GM21717 (cell line): ENCODE data around the gene SNX4.
"Not testable (repeated sequence)": the region's sequence is repeated elsewhere in the genome, so short reads cannot be mapped to it uniquely, and the experiment has no call there.

Experiments
- ATAC-seq: cut with Tn5 transposase; IDR thresholded peaks from one replicate; pipeline ENCODE4 v1.9.1; 2021; ENCODE audit warnings: mild to moderate bottlenecking, moderate library complexity; ENCODE audit not compliant: unreplicated experiment

Gene SNX4

DNA sequence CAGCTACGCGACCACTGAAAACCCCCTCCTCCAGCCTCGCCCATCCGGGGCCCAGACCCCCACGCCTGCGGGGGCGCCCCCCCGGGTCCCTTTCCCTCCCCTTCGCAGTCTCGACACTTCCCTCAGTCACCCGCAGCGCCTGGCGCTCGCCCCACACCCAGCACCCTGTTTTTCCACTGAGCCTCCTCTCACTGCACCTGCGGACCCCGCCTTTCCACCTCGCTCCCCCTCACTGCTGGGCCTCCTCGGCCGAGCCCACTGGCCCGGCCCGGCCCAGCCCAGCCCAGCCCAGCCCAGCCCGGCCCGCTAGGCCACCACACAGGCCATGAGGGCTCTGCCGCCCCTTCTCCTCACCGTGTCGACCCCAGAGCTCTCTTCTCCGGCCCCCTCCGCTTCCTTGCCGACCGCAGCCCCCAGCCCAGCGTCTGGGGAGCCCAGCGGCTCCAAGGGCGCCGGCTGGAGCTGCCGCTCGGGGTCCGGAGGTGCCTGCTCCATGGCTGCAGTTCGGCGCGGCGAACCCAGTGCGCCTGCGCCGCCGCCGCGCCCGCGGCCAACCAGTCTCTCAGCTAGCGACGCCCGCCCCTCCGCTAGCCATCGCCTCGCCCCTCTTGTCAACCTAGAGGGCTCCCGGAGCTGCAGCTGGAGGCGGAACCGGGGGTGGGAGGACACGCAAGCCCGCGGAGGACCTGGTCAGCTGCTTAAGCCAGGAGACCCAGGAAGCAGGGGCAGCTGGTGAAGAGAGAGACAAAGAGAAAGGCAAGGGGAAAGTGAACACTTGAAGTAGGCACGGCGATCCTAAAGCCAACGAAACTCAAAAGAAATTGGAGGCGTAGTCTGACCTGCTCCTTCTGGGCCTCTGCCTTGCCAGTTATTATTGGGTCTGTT lies at the start of gene SNX4:
TSS of gene SNX4 (minus strand) at position 525 of the 885 bp plus-strand sequence. CDS start at position 495, 30 bp downstream.
- ATAC-seq = peak; percentile 74

DNA sequence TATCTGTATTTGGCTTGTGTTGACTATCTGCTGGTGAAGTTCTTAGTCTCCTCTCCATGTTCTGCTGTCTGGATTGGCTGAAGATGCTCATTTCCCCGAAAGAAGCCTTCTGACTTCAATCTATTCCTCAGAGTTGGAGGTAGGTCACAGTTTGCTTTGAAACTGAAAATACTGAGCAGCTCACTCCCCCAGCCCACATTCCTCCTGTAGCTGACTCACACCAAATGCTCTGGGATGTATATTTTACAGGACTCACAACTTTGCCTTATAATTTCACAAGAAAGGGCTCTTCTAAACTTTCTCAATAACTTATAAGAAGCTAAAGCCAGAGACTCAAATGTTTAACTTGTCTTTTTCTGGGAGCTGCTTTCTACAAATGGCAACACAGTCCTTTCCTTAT lies 36.3 kb upstream of the SNX4 start:
- no peak for ATAC-seq

DNA sequence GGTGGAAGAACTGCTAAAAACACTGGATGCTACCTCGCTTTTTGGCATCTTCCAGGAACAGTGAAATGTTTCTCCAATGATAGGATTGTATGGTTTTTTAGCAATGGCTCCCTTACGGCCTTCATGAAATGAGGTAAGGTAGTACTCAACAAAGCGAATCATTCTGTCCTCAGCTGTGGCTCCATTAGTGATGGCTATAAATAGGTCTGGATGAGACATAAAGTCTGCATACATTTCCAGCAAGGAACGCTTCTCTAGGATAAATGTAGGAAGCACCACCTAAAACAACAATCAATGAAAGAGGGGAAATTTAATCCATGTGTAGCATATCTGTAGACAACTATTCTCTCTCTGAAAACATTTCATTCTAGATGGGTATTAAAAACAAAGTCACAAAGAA lies 32.4 kb upstream of the SNX4 start:
- ATAC-seq = no peak

DNA sequence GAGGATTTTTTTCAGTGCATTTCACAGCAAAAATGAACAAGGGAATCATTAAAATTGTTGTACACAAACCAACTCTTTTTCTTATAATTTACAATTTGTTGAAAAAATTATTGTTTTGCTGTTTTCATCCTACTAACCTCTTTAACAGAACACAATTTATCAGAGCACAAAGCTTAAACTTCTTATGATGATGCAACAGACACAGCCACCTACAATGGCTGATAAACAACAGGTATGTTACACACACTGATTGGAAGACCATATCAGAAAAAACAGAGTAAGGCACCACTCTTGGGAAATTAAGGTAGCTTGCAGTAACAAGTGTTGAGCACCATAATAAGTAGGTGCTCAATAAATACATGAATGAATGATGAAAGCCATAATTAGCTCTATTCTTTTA lies 8.9 kb upstream of the SNX4 start:
- ATAC-seq = no peak

DNA sequence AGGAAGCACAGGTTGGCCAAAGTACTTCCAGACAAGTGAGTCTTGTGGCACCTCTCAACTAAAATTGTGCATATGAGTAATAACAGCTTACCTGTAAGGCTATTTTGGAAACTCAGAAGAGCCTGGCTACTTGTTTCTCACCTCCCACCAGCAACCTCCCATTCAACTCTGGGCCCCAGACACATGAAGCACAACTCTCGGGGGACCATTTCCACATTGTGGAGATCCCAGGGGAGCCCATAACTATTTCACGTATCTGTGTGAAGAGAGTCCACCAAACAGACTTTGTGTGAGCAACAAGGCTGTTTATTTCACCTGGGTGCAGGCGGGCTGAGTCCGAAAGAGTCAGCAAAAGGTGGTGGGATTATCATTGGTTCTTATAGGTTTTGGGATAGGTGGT lies 5.2 kb upstream of the SNX4 start:
- no peak for ATAC-seq

DNA sequence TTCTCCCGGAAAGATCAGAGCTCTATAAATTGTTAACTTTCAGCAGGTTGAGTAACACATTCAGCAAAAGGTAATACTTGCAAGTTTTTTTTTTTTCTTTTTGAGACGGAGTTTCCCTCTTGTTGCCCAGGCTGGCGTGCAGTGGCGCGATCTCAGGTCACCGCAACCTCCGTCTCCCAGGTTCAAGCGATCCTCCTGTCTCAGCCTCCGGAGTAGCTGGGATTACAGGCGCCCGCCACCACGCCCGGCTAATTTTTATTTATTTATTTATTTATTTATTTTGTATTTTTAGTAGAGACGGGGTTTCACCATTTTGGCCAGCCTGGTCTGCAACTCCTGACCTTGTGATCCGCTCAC lies 539 bp upstream of the SNX4 start:
- ATAC-seq = not testable (repeated sequence)

DNA sequence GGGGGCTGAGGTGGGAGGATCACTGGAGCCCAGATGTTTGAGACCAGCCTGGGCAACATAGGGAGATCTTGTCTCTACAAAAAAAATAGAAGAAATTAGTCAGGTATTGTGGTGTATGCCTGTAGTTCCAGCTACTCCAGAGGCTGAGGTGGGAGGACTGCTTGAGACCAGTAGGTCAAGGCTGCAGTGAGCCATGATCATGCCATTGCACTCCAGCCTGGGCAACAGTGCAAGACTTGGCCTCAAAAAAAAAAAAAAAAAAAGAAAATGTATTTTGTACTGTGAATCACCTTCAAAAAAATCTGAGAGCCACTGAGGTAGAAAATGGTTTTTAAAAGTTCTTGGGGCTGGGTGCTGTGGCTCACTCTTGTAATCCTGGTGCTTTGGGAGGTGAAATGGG lies 4.6 kb downstream of the SNX4 start:
- no peak for ATAC-seq

DNA sequence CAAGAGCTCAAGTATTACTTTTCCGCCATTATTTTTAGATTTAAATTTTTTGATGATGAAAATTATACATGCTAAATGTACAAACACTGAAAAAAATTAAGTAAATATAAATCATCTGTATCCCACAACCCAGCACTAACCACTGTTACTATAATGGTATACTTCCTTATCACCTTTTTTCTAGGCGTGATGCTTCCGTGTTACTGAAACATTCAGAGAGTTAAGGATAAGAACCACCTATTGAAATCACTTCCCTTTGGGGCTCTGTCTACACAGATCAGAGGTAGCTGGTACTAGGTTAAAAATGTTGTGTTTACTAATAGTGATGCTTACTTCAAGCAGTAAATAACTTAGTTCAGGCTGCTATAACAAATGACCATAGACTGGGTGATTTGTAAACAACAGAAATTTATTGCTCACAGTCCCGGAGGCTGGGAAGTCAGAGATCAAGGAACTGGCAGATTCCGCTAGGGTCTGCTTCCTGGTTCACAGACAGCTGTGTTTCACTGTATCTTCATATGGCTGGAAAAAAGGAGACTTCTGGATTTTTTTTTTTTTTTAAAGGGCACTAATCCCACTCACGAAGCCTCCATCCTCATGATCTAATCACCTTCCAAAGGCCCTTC lies 6.4 kb downstream of the SNX4 start:
- ATAC-seq = no peak

DNA sequence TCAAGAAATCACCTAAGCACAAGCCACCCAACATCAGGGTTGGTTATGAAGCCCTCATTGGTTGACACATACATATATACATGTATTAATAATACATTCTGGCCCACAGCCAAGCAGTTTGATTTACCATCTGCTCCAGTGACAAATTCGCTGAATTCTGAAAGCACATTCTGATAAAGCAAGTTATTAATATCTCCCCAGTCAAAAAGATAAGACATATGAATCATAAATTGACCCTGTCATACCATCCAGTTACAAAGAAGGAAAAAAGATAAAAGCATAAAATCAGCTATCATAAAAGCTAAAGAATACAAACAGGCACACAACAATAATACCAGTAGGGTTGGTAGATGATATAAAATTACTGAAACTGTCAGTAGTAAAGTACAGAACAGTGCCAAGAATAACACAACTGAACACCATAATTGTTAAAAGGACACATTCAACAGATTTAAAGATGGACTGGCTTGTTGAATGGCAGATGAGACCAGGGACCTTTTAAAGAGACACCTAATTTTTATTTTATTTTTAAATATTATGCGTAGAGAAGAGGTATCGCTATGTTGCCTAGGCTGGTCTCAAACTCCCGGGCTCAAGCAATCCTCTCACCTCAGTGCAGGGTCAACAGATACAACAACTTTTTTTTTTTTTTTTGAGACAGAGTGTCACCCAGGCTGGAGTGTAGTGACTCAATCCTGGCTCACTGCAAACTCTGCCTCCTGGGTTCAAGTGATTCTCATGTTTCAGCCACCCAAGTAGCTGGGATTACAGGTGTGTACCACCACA lies 7.7 kb downstream of the SNX4 start:
- no peak for ATAC-seq

DNA sequence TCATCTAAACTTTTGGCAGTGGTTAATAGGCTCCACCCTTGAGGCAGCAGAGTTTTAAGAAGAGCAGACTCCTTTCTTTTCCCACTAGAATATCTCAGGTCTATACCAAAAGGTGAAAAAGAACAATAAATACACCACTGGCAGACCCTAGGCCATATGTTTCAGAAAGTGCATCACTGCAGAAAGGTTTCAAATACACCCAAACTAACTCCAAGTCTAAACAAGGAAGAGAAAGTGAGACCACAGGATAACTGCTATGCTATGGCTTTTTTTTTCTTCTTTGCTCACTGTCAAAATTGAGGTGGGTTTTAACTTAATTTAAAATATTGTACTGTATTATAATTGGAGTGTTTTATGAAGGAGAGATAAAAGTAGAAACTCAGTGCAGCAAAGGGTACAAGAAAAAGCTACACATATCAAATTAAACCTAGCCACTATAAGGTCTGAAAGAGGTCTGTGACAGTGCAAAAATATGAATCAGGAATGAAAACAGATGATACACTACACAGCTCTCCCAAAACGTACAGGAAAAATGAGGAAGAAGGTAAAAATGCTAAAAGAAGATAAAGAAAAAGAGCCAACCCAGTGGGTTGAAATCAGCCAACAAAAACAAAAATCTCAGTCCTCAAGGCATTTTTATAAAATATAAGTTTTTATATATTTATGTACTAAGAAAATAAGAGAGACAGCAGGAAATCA lies 8.4 kb downstream of the SNX4 start:
- ATAC-seq = no peak

DNA sequence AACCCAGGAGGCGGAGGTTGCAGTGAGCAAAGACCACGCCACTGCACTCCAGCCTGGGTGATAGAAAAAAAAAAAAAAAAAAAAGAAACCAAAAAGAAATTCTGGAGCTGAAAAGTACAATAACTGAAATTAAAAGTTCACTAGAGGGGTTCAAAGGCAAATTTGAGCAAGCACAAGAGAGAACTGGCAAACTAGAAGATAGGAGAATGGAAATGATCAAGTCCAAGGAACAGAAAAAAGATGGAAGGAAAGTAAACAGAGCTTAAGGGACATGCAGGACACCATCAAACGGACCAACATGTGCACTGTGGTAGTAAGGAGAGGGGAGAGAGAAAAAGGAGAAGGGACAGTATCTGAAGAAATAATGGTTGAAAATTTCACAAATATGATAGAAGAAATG lies 12.9 kb downstream of the SNX4 start:
- ATAC-seq = no peak

DNA sequence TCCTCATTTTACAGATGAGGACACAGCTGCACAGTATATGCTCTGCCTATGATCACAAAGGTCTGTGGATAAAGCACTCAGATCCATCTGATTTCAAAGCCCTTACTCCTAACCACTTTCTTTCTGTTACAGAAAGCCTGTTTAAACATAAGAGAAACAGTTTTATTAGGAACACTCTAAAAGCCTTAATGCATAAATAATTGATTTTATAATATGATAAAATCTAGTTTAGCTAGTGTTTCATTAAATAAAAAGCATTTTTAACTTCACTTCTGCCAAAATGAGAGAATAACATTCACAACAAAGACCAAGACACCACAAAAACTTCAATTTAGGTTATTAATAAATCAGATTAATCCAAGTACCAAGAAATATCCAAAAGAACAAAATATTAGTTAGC lies 21.4 kb downstream of the SNX4 start:
- no peak for ATAC-seq

DNA sequence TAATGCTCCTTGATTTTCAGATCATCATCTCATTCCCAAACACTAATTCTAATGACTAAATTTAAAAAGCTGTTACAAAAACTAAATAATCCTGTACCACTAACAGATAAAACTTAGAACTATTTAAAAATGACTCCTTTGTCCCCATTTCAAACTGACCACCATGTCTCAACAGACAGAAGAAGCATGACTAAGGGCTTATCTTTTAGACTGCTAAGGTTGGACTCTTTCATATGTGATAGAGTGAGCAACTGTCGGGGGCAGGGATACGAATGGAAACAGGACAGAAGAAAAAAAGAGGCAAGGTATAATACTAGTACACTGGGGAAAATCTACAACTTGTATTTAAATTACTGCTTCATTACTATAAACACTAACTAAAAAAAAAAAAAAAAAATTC lies 23.3 kb downstream of the SNX4 start:
- ATAC-seq = no peak

DNA sequence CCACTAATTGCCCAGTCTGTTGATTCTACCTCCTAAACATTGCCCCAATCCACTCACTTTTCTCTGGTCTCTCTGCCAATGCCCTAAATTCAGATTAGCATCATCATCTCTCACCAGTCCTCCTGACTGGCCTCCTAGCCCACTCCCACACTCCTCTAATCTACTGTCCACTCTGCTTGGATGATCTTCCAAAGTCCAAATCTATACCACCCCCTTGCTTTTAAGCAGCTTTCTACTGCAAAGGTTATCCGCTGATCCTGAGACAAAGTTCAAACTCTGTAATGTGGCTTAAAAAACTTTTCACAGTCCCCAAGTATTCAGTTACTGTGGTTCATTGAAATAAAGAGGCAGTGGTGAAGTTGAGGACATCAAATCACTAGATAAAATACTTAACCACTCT lies 37.6 kb downstream of the SNX4 start:
- no peak for ATAC-seq

DNA sequence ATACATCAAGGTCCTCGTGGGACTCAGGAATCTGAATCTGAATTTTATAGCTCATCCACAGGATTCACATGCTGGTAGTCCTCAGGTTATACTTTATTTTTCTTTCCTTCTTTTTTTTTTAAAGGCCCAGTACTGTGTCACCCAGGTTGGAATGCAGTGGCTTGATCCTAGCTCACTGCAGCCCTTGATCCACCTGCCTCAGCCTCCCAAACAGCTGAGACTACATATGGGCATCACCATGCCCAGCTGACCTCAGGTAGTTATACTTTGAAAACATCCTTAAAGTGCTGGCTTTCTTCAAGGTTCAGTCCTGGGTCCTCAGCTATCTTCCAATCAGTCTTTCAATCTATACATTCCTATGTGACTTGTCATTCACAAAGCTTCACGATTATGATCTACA lies 38.2 kb downstream of the SNX4 start:
- no peak for ATAC-seq

DNA sequence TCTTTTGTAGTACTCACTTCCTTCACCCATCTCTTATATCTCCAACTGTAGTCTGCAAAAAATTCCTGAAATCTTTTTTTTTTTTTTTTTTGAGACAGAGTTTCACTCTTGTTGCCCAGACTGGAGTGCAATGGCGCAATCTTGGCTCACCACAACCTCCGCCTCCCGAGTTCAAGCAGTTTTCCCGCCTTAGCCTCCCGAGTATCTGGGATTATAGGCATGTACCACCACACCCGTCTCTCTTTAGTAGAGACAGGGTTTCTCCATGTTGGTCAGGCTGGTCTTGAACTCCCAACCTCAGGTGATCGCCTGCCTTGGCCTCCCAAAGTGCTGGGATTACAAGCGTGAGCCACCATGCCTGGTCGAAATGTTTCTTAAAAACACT lies 38.6 kb downstream of the SNX4 start:
- not testable (repeated sequence) for ATAC-seq

DNA sequence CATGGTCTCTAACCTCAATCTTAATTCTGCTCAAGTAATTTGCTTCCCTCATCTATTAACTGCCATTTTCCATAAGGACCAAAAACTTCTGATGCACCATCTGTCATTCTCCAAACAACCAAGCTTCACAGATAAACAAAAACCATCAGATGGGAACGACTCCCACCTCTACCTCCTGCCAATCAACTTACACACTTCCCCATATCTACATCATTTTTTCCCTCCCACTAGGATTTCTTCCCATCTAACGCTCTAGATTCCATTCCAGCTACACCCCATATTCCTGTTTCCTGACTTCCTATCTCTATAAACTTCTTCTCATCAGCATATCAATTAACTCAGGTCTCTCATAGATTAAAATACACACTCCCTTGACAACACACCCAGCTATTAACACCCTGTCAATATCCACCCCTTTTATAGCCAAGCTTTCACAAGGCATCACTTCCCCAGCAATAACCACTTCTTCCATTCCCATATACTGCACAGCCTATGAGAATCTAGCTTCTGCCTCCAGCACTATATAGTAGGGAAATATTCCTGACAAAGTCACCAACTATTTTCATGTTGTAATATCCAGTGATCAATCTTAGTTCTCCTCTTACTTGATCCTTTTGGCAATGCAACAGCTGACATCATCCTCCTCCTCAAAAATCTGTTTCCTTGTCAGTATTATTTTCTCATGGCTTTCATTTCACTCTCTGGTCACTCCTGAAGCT lies 39.2 kb downstream of the SNX4 start:
- ATAC-seq = no peak

DNA sequence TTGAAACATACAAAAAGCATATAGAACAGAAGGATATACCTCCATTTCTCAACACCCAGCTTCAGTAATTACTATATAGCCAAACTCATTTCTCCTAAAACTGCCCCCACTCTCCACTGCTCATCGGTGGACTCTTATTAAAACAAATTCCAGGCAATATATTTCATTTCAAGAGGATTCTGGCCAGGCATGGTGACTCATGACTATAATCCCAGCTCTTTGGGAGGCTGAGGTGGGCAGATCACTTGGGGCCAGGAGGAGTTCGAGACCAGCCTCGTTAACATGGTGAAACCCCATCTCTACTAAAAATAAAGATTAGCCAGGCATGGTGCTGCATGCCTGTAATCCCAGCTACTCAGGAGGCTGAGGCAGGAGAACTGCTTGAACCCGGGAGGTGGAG lies 40.9 kb downstream of the SNX4 start:
- ATAC-seq = no peak

DNA sequence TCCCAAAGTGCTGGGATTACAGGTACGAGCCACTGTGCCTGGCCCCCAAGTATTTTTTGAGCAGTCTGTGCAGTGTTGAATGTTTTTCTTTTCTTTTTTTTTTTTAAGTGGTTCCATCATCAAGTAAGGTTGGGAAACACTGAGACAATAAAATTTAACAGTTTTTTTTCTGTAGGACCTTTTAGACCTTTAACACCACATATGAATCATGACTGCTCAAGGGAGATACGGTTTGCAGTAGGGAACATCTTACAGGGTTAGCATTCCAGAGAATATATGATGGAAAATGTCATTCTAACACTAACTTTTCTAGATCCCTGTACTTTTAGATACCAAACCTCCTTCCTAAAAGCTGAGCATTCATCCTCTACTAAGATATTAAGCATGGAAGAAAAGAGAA lies 41.7 kb downstream of the SNX4 start:
- ATAC-seq = no peak

DNA sequence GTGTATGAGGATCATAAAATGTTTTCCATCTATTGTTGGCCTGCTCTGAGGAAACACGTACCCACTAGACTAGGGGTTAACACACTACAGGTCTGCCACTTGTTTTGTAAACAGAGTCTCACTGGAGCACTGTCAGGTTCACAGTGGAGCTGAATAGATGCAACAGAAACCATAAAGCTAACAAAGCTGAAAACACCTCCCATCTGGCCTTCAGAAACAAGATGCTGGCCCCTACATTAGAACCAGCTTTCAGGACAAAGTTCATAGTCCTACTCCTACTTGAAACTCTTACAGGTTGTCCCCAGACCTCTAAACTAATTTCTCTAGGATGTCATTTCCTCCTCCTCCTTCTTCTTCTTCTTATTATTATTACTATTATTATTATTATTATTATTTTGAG lies 42.3 kb downstream of the SNX4 start:
- no peak for ATAC-seq

DNA sequence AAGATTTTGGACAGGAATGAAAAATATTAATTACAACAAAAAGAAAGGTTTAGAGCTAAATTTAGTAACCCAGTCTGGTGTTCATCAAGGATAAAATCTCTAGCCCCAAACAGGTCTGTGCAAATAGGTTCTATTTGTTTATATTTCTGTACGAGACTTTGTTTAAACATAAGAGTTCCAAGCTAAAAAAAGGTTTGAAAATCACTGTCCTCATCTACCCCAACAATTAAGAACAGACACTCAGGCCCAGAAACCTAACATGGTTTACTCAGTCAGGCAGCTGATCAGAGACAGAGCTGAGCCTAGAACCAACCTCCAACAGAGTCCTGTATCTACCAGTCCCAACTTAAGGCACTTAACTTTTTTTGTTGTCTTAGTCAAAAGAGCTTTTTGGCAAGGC lies 49.3 kb downstream of the SNX4 start:
- ATAC-seq = no peak
